WERI-Rb-1 (cell line): ENCODE data around the gene CCNYL1.

Experiments used
- DNase-seq: peaks from one replicate; pipeline ENCODE4 v3.0.0-alpha.2; 2020
- H3K27ac ChIP-seq: fragments of 250-450 bp; sonication (Bioruptor Pico); 2 replicates; pipeline ENCODE4 v1.5.1; 2020; ENCODE audit warnings: mild to moderate bottlenecking, moderate library complexity
- H3K27me3 ChIP-seq: fragments of 250-450 bp; sonication (Bioruptor Pico); 2 replicates; pipeline ENCODE4 v1.5.1; 2021; ENCODE audit warnings: mild to moderate bottlenecking, low read depth, moderate library complexity; ENCODE audit not compliant: insufficient read depth, severe bottlenecking
- H3K36me3 ChIP-seq: fragments of 250-450 bp; sonication (Bioruptor Pico); 2 replicates; pipeline ENCODE4 v1.5.1; 2020; ENCODE audit warnings: mild to moderate bottlenecking, moderate library complexity
- H3K4me3 ChIP-seq: 2 replicates; pipeline ENCODE4 v1.5.1; 2011; ENCODE audit warnings: low read depth, mild to moderate bottlenecking, control low read depth, low read length
- H3K9me3 ChIP-seq: fragments of 250-450 bp; sonication (Bioruptor Pico); 2 replicates; pipeline ENCODE4 v1.5.1; 2021; ENCODE audit warnings: mild to moderate bottlenecking, moderate library complexity; ENCODE audit not compliant: severe bottlenecking
- CTCF ChIP-seq: IDR thresholded peaks from 2 replicates; pipeline ENCODE4 v1.5.1; 2011; ENCODE audit warnings: low read depth, mild to moderate bottlenecking, control low read depth, inconsistent platforms, low read length

Gene CCNYL1

GRCh38 chr2:207767461-207768167 is 56.2 kb downstream of the CCNYL1 start:
- peaks cover 2% of the 10 kb centered on the region for H3K9me3 ChIP-seq
- H3K27me3 ChIP-seq = no peaks in the 10 kb centered on the region
- peak overlapping the region; percentile 55 for H3K4me3 ChIP-seq
- no peak overlapping the region for H3K27ac ChIP-seq
- peak; percentile 31; the same call in 1 of the 2 replicates for TF ChIP-seq CTCF
- DNase-seq = peak; percentile 38
- peaks cover 14% of the 10 kb centered on the region for H3K36me3 ChIP-seq

- DNase-seq = peak; percentile 31
- TF ChIP-seq CTCF = no peak
- Histone ChIP-seq H3K27ac (no peak overlapping the region; the same call in 1 of the 2 replicates), H3K27me3 (no peaks in the 10 kb centered on the region), H3K9me3 (peaks cover 2% of the 10 kb centered on the region), H3K36me3 (peaks cover 14% of the 10 kb centered on the region), H3K4me3 (peak overlapping the region; percentile 55)
Measured at GRCh38 chr2:207768168-207768865, 56.9 kb downstream of the CCNYL1 start.

- no peak for TF ChIP-seq CTCF
- H3K9me3 ChIP-seq = peaks cover 2% of the 10 kb centered on the region
- H3K27ac ChIP-seq = peak overlapping the region; percentile 67
- H3K4me3 ChIP-seq = peak overlapping the region; percentile 55
- peaks cover 14% of the 10 kb centered on the region for H3K36me3 ChIP-seq
- H3K27me3 ChIP-seq = no peaks in the 10 kb centered on the region
- peak; percentile 30 for DNase-seq
Measured at GRCh38 chr2:207768866-207769596, 57.6 kb downstream of the CCNYL1 start.

GRCh38 chr2:207770602-207771404 is 59.4 kb downstream of the CCNYL1 start:
- DNase-seq = no peak
- no peak for TF ChIP-seq CTCF
- H3K9me3 ChIP-seq = peaks cover 2% of the 10 kb centered on the region
- H3K27ac ChIP-seq = no peak overlapping the region
- no peaks in the 10 kb centered on the region for H3K27me3 ChIP-seq
- H3K36me3 ChIP-seq = peaks cover 14% of the 10 kb centered on the region
- H3K4me3 ChIP-seq = 0 out of 2 replicates have a peak overlapping the region, but pooled peaks have one; percentile 55

GRCh38 chr2:207771421-207771820 is 60.0 kb downstream of the CCNYL1 start:
- DNase-seq = no peak
- no peak overlapping the region for H3K27ac ChIP-seq
- H3K4me3 ChIP-seq = no peak overlapping the region

More at GRCh38 chr2:207771421-207771820, 60.0 kb downstream of the CCNYL1 start:
- H3K9me3 ChIP-seq = peaks cover 2% of the 10 kb centered on the region
- H3K36me3 ChIP-seq = peaks cover 12% of the 10 kb centered on the region
- no peaks in the 10 kb centered on the region for H3K27me3 ChIP-seq
- TF ChIP-seq CTCF = no peak
